ENCODE measurements around the gene MCAM. TPM values are rescaled to one million over a fixed set of nuclear protein-coding genes. Genes with fewer than 3 reads are reported as not detected.
A peak's percentile ranks its signal among the peaks of the same experiment; 100 is the strongest.

MCAM gene
- total and polyA plus RNA-seq, 7 experiments from 2014 or later: 0.08 to 5.1 (median 0.60) TPM; not detected in 1

- intact Hi-C loops (cut with micrococcal nuclease): no loop called here
- peaks cover 0 to 8% (median 0%) of the 10 kb centered on the region in 5 donors for H3K36me3 Mint-ChIP-seq
- Histone ChIP-seq H3K9me3 (ENCODE audit: control insufficient read depth in 2 of 3, low read length in 3 of 3) (no peaks in the 10 kb centered on the region), H3K27ac (ENCODE audit: low read depth, low read length) (no peak overlapping the region), H3K27me3 (ENCODE audit: control insufficient read depth in 2 of 2, insufficient read depth in 2 of 2, low read length in 2 of 2) (peaks cover 4 to 16% of the 10 kb centered on the region in 2 donors), H3K4me3 (ENCODE audit: low read length) (no peak overlapping the region), H3K36me3 (ENCODE audit: control insufficient read depth in 2 of 3, insufficient read depth in 3 of 3, low read length in 3 of 3) (peaks cover 0 to 7% (median 0%) of the 10 kb centered on the region in 3 experiments), H3K4me1 (ENCODE audit: control insufficient read depth in 2 of 2, insufficient read depth in 2 of 2, low read length in 2 of 2) (peaks cover 0 to 10% of the 10 kb centered on the region in 2 donors)
- ATAC-seq (no peak), DNase-seq (no peak)
- peak overlapping the region in 7 of 10 donors; percentile 1 to 71 (median 36) for H3K4me3 Mint-ChIP-seq
- H3K27ac Mint-ChIP-seq: no peak overlapping the region
- H3K27me3 Mint-ChIP-seq: peaks cover 31 to 48% (median 34%) of the 10 kb centered on the region in 5 donors
- CTCF ChIA-PET: no interaction called here
- POLR2A ChIA-PET: no interaction called here
- H3K4me1 Mint-ChIP-seq: peaks cover 10 to 34% (median 23%) of the 10 kb centered on the region in 7 donors
- no peaks in the 10 kb centered on the region for H3K9me3 Mint-ChIP-seq
Observed at GRCh38 chr11:119341222-119342022, 24.5 kb upstream of the MCAM start.

GRCh38 chr11:119340335-119341221, 23.6 kb upstream of the MCAM start, which contains the start of gene C1QTNF5:
C1QTNF5 (minus strand) TSS chr11:119340883; CDS start chr11:119340397, 486 bp downstream.
- Histone ChIP-seq H3K4me1 (ENCODE audit: control insufficient read depth in 2 of 2, insufficient read depth in 2 of 2, low read length in 2 of 2) (peaks cover 0 to 10% of the 10 kb centered on the region in 2 donors), H3K4me3 (ENCODE audit: low read length) (no peak within 1 kb of the TSS), H3K27ac (ENCODE audit: low read depth, low read length) (no peak within 1 kb of the TSS), H3K27me3 (ENCODE audit: control insufficient read depth in 2 of 2, insufficient read depth in 2 of 2, low read length in 2 of 2) (peaks cover 4 to 16% of the 10 kb centered on the region in 2 donors), H3K9me3 (ENCODE audit: control insufficient read depth in 2 of 3, low read length in 3 of 3) (no peaks in the 10 kb centered on the region), H3K36me3 (ENCODE audit: control insufficient read depth in 2 of 3, insufficient read depth in 3 of 3, low read length in 3 of 3) (peaks cover 0 to 11% (median 0%) of the 10 kb centered on the region in 3 experiments)
- CTCF ChIA-PET: no interaction called here
- no peak for DNase-seq
- Mint-ChIP-seq H3K36me3 (peaks cover 0 to 10% (median 0%) of the 10 kb centered on the region in 5 donors), H3K4me3 (peak within 1 kb of the TSS in 8 of 10 donors; percentile 1 to 75 (median 42)), H3K9me3 (no peaks in the 10 kb centered on the region), H3K27me3 (peaks cover 31 to 48% (median 34%) of the 10 kb centered on the region in 5 donors), H3K4me1 (peaks cover 10 to 40% (median 30%) of the 10 kb centered on the region in 7 donors), H3K27ac (peak within 1 kb of the TSS in 1 of 9 donors; percentile 38)
- intact Hi-C loops (cut with micrococcal nuclease): no loop called here
- no peak for ATAC-seq
- POLR2A ChIA-PET: interaction anchor here (1.7 kb wide), 1 partner anchor 33 kb away, joined by 3 read pairs; no protein-coding TSS in a partner anchor

GRCh38 chr11:119339589-119340334, 22.8 kb upstream of the MCAM start:
- Mint-ChIP-seq H3K4me1 (peaks cover 15 to 48% (median 37%) of the 10 kb centered on the region in 7 donors), H3K9me3 (no peaks in the 10 kb centered on the region), H3K36me3 (peaks cover 0 to 10% (median 0%) of the 10 kb centered on the region in 5 donors), H3K4me3 (peak overlapping the region; percentile 17 to 75 (median 66)), H3K27me3 (peaks cover 31 to 48% (median 34%) of the 10 kb centered on the region in 5 donors), H3K27ac (peak overlapping the region in 1 of 9 donors; percentile 57)
- Histone ChIP-seq H3K4me1 (ENCODE audit: control insufficient read depth in 2 of 2, insufficient read depth in 2 of 2, low read length in 2 of 2) (peaks cover 7 to 15% of the 10 kb centered on the region in 2 donors), H3K9me3 (ENCODE audit: control insufficient read depth in 2 of 3, low read length in 3 of 3) (no peaks in the 10 kb centered on the region), H3K27ac (ENCODE audit: low read depth, low read length) (no peak overlapping the region), H3K27me3 (ENCODE audit: control insufficient read depth in 2 of 2, insufficient read depth in 2 of 2, low read length in 2 of 2) (peaks cover 4 to 16% of the 10 kb centered on the region in 2 donors), H3K36me3 (ENCODE audit: control insufficient read depth in 2 of 3, insufficient read depth in 3 of 3, low read length in 3 of 3) (peaks cover 0 to 11% (median 0%) of the 10 kb centered on the region in 3 experiments), H3K4me3 (ENCODE audit: low read length) (no peak overlapping the region)
- POLR2A ChIA-PET: interaction anchor here (1.7 kb wide), 1 partner anchor 34 kb away, joined by 3 read pairs; no protein-coding TSS in a partner anchor
- CTCF ChIA-PET: interaction anchor here (1.9 kb wide), 1 partner anchor 16 kb away, joined by 10 read pairs; no protein-coding TSS in a partner anchor
- DNase-seq (peak in 2 of 9 donors; percentile 39 to 76), ATAC-seq (peak; percentile 18)
- intact Hi-C loops (cut with micrococcal nuclease): loop anchor here (2.0 to 5.0 kb wide), 2 partner anchors 17 to 132 kb away; partner anchors contain the start of gene CBL (in 1 of the 2)

GRCh38 chr11:119338965-119339588, 22.1 kb upstream of the MCAM start:
- Histone ChIP-seq H3K4me1 (ENCODE audit: control insufficient read depth in 2 of 2, insufficient read depth in 2 of 2, low read length in 2 of 2) (peaks cover 8 to 15% of the 10 kb centered on the region in 2 donors), H3K27me3 (ENCODE audit: control insufficient read depth in 2 of 2, insufficient read depth in 2 of 2, low read length in 2 of 2) (peaks cover 4 to 16% of the 10 kb centered on the region in 2 donors), H3K4me3 (ENCODE audit: low read length) (no peak overlapping the region), H3K36me3 (ENCODE audit: control insufficient read depth in 2 of 3, insufficient read depth in 3 of 3, low read length in 3 of 3) (peaks cover 0 to 15% (median 0%) of the 10 kb centered on the region in 3 experiments), H3K27ac (ENCODE audit: low read depth, low read length) (no peak overlapping the region), H3K9me3 (ENCODE audit: control insufficient read depth in 2 of 3, low read length in 3 of 3) (no peaks in the 10 kb centered on the region)
- Mint-ChIP-seq H3K27ac (peak overlapping the region in 3 of 9 donors; percentile 45 to 82 (median 57)), H3K36me3 (peaks cover 0 to 10% (median 0%) of the 10 kb centered on the region in 5 donors), H3K27me3 (peaks cover 29 to 41% (median 31%) of the 10 kb centered on the region in 5 donors), H3K4me3 (peak overlapping the region; percentile 17 to 75 (median 66)), H3K9me3 (no peaks in the 10 kb centered on the region), H3K4me1 (peaks cover 17 to 52% (median 41%) of the 10 kb centered on the region in 7 donors)
- ChIA-PET CTCF (interaction anchor here (1.1 to 1.9 kb wide), 6 partner anchors 15 to 133 kb away, joined by 3 to 10 read pairs (median 6); no protein-coding TSS in a partner anchor), POLR2A (interaction anchor here (1.1 to 1.7 kb wide), 2 partner anchors 34 to 272 kb away, joined by 3 to 4 read pairs; no protein-coding TSS in a partner anchor)
- intact Hi-C loops (cut with micrococcal nuclease): loop anchor here (1.0 to 5.0 kb wide), 3 partner anchors 18 to 132 kb away; partner anchors contain the start of gene CBL (in 1 of the 2)
- no peak for ATAC-seq
- DNase-seq: no peak

- Mint-ChIP-seq H3K4me3 (peak overlapping the region; percentile 27 to 75 (median 60)), H3K9me3 (no peaks in the 10 kb centered on the region), H3K4me1 (peaks cover 22 to 59% (median 45%) of the 10 kb centered on the region in 7 donors), H3K36me3 (peaks cover 0 to 10% (median 0%) of the 10 kb centered on the region in 5 donors), H3K27me3 (peaks cover 25 to 36% (median 31%) of the 10 kb centered on the region in 5 donors), H3K27ac (peak overlapping the region in 2 of 9 donors; percentile 47 to 82)
- DNase-seq (peak; percentile 51 to 70 (median 63)), ATAC-seq (peak; percentile 48)
- Histone ChIP-seq H3K4me1 (ENCODE audit: control insufficient read depth in 2 of 2, insufficient read depth in 2 of 2, low read length in 2 of 2) (peaks cover 12 to 15% of the 10 kb centered on the region in 2 donors), H3K36me3 (ENCODE audit: control insufficient read depth in 2 of 3, insufficient read depth in 3 of 3, low read length in 3 of 3) (peaks cover 0 to 15% (median 0%) of the 10 kb centered on the region in 3 experiments), H3K27me3 (ENCODE audit: control insufficient read depth in 2 of 2, insufficient read depth in 2 of 2, low read length in 2 of 2) (peaks cover 4 to 16% of the 10 kb centered on the region in 2 donors), H3K4me3 (ENCODE audit: low read length) (no peak overlapping the region), H3K27ac (ENCODE audit: low read depth, low read length) (no peak overlapping the region), H3K9me3 (ENCODE audit: control insufficient read depth in 2 of 3, low read length in 3 of 3) (no peaks in the 10 kb centered on the region)
- ChIA-PET CTCF (interaction anchor here (0.6 to 1.9 kb wide), 18 partner anchors 9 to 277 kb away, joined by 3 to 10 read pairs (median 4); partner anchors contain the start of gene CBL), POLR2A (interaction anchor here (0.6 to 1.2 kb wide), 5 partner anchors 132 to 415 kb away, joined by 3 to 4 read pairs (median 3); partner anchors contain the start of gene CBL)
- intact Hi-C loops (cut with micrococcal nuclease): loop anchor here (1.0 to 5.0 kb wide), 3 partner anchors 17 to 131 kb away; partner anchors contain the start of gene CBL (in 1 of the 2)
Observed at GRCh38 chr11:119338318-119338890, 21.5 kb upstream of the MCAM start.

Measured in naive thymus-derived CD4-positive, alpha-beta T cell (primary cell).